WTC11 (cell line): Measurements from ENCODE around the gene H6PD. TPM values are rescaled to one million over a fixed set of nuclear protein-coding genes. Genes with fewer than 3 reads are reported as not detected.

Experiments
- ATAC-seq: fragments of 200-7000 bp; cut with Tn5 transposase; 2 replicates; pipeline ENCODE4 v1.10.0; 2021; ENCODE audit warnings: mild to moderate bottlenecking, moderate library complexity
- CTCF ChIA-PET: fragments of 300-600 bp; sonication (Branson Sonifier 250); formaldehyde crosslinking; loops from one replicate; lab custom pipeline; 2021; ENCODE audit warnings: antibody characterized with exemption; lab: Charles Lee
- POLR2A ChIA-PET: fragments of 350-600 bp; sonication (Branson Sonifier 250); formaldehyde crosslinking; loops from one replicate; lab custom pipeline; 2021; ENCODE audit warnings: antibody characterized with exemption; lab: Charles Lee
- DNase-seq: peaks from one replicate; pipeline ENCODE4 v3.0.0; 2021; ENCODE audit warnings: low spot score
- H3K27ac Mint-ChIP-seq: 2 replicates; pipeline ENCODE4 v1.8.0; 2021; ENCODE audit warnings: mixed read lengths
- H3K27me3 Mint-ChIP-seq: 2 replicates; pipeline ENCODE4 v1.8.0; 2021; ENCODE audit warnings: low read depth, mild to moderate bottlenecking, moderate library complexity, mixed read lengths
- H3K36me3 Mint-ChIP-seq: 2 replicates; pipeline ENCODE4 v1.8.0; 2021; ENCODE audit warnings: mixed read lengths
- H3K4me1 Mint-ChIP-seq: 2 replicates; pipeline ENCODE4 v1.8.0; 2022; ENCODE audit warnings: mixed read lengths
- H3K4me3 Mint-ChIP-seq: 2 replicates; pipeline ENCODE4 v1.8.0; 2021; ENCODE audit warnings: mild to moderate bottlenecking, moderate library complexity, mixed read lengths
- H3K9me3 Mint-ChIP-seq: 2 replicates; pipeline ENCODE4 v1.8.0; 2021; ENCODE audit warnings: mixed read lengths
- ATF1 ChIP-seq: sonication (generic); formaldehyde crosslinking; IDR thresholded peaks from 2 replicates; pipeline ENCODE4 v1.8.1; 2023; ENCODE audit warnings: mild to moderate bottlenecking, moderate library complexity, missing genetic modification reagents
- ELF4 ChIP-seq: sonication (generic); formaldehyde crosslinking; IDR thresholded peaks from 2 replicates; pipeline ENCODE4 v1.8.1; 2022; ENCODE audit warnings: low read depth, mild to moderate bottlenecking, moderate library complexity, missing genetic modification reagents
- HMGA2 ChIP-seq: fragments of 250-450 bp; sonication (Bioruptor Pico); IDR thresholded peaks from 2 replicates; pipeline ENCODE4 v1.4.0; 2021; ENCODE audit warnings: mild to moderate bottlenecking, moderate library complexity
- MXD4 ChIP-seq: fragments of 250-450 bp; sonication (Bioruptor Pico); IDR thresholded peaks from 2 replicates; pipeline ENCODE4 v1.8.0; 2021; ENCODE audit warnings: mild to moderate bottlenecking, moderate library complexity, borderline replicate concordance
- OVOL2 ChIP-seq: fragments of 250-450 bp; sonication (Bioruptor Pico); IDR thresholded peaks from 2 replicates; pipeline ENCODE4 v1.9.0; 2021; ENCODE audit warnings: mild to moderate bottlenecking, borderline replicate concordance
- SMAD4 ChIP-seq: sonication (generic); formaldehyde crosslinking; IDR thresholded peaks from 2 replicates; pipeline ENCODE4 v1.8.0; 2022; ENCODE audit warnings: mild to moderate bottlenecking, missing genetic modification reagents
- SOX15 ChIP-seq: fragments of 250-450 bp; sonication (Bioruptor Pico); IDR thresholded peaks from 2 replicates; pipeline ENCODE4 v1.9.0; 2021; ENCODE audit warnings: mild to moderate bottlenecking
- ZNF121 ChIP-seq: sonication (generic); formaldehyde crosslinking; IDR thresholded peaks from 2 replicates; pipeline ENCODE4 v1.8.0; 2023; ENCODE audit warnings: missing genetic modification reagents
- ZNF219 ChIP-seq: sonication (generic); formaldehyde crosslinking; IDR thresholded peaks from 2 replicates; pipeline ENCODE4 v1.8.0; 2023; ENCODE audit warnings: missing genetic modification reagents, mild to moderate bottlenecking, borderline replicate concordance
- ZNF423 ChIP-seq: fragments of 250-450 bp; sonication (Bioruptor Pico); IDR thresholded peaks from 2 replicates; pipeline ENCODE4 v2.1.2; 2022; ENCODE audit warnings: mild to moderate bottlenecking, moderate library complexity
- total RNA-seq: library from RNA; stranded (reverse); gene quantifications from 3 replicates; pipeline ENCODE4 v1.2.3, GENCODE V29; 2021
- TF ChIP-seq, protein P1 (sequence below): sonication (generic); formaldehyde crosslinking; IDR thresholded peaks from 2 replicates; pipeline ENCODE4 v1.8.1; 2023; ENCODE audit warnings: mild to moderate bottlenecking, moderate library complexity, missing genetic modification reagents
- TF ChIP-seq, protein P2 (sequence below): sonication (generic); formaldehyde crosslinking; IDR thresholded peaks from 2 replicates; pipeline ENCODE4 v1.8.0; 2022; ENCODE audit warnings: mild to moderate bottlenecking, missing genetic modification reagents
- TF ChIP-seq, protein P3 (sequence below): fragments of 250-450 bp; sonication (Bioruptor Pico); IDR thresholded peaks from 2 replicates; pipeline ENCODE4 v1.9.0; 2021; ENCODE audit warnings: mild to moderate bottlenecking
- TF ChIP-seq, protein P4 (sequence below): sonication (generic); formaldehyde crosslinking; IDR thresholded peaks from 2 replicates; pipeline ENCODE4 v1.8.0; 2022; ENCODE audit warnings: missing genetic modification reagents
- TF ChIP-seq, protein P5 (sequence below): fragments of 250-450 bp; sonication (Bioruptor Pico); IDR thresholded peaks from 2 replicates; pipeline ENCODE4 v1.9.0; 2021; ENCODE audit warnings: mild to moderate bottlenecking, borderline replicate concordance

Gene H6PD
- total RNA-seq, 1 experiment from 2014 or later: 7.4 TPM

DNA sequence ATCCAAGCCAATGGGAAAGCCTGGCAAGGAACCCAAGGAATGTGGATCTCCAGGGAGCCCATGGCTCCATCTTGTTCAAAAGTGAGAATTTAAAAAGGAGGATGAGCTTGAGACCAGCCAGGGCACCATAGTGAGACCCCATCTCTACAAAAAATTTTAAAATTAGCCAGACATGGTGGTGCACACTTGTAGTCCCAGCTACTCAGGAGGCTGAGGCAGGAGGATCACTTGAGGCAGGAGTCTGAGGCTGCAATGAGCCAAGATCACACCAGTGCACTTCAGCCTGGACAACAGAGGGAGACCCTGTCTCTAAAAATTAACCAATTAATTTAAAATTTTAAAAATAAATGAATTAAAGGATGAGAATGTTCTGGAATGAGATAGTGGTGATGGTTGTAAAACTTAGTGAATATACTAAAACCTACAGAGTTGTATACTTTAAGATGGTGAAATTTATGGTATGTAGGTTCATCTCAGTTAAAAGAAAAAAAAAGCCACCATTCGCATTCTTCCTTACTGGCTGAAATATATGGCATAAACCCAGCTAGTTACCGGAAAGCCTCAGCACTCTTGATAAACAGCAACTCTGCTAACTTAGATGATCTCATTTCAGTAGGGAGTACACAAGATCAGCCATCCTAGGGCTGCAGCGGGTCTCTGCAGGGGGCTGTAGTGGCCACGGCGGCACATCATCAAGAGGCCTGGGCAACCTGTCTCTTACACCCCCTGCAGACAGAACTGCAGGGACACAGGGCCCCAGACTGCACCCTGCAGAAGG, 48.3 kb upstream of the H6PD start:
- H3K27ac Mint-ChIP-seq: no peak overlapping the region
- peaks cover 36% of the 10 kb centered on the region for H3K4me1 Mint-ChIP-seq
- TF ChIP-seq MXD4 (CRISPR knock-in tag) (no peak), ZNF121 (0 out of 2 replicates have a peak, but pooled peaks have one; percentile 60)
- TF ChIP-seq, protein P1, sequence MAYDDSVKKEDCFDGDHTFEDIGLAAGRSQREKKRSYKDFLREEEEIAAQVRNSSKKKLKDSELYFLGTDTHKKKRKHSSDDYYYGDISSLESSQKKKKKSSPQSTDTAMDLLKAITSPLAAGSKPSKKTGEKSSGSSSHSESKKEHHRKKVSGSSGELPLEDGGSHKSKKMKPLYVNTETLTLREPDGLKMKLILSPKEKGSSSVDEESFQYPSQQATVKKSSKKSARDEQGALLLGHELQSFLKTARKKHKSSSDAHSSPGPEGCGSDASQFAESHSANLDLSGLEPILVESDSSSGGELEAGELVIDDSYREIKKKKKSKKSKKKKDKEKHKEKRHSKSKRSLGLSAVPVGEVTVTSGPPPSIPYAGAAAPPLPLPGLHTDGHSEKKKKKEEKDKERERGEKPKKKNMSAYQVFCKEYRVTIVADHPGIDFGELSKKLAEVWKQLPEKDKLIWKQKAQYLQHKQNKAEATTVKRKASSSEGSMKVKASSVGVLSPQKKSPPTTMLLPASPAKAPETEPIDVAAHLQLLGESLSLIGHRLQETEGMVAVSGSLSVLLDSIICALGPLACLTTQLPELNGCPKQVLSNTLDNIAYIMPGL: no peak
- H3K9me3 Mint-ChIP-seq: peaks cover 10% of the 10 kb centered on the region; the same call in 1 of the 2 replicates
- peaks cover 15% of the 10 kb centered on the region for H3K36me3 Mint-ChIP-seq
- H3K27me3 Mint-ChIP-seq: peaks cover 13% of the 10 kb centered on the region
- POLR2A ChIA-PET: no interaction called here
- no peak for DNase-seq
- H3K4me3 Mint-ChIP-seq: no peak overlapping the region
- CTCF ChIA-PET: interaction anchor here (2.0 to 2.5 kb wide), 2 partner anchors 10 to 44 kb away, joined by 7 to 12 read pairs; no protein-coding TSS in a partner anchor
- no peak for ATAC-seq

DNA sequence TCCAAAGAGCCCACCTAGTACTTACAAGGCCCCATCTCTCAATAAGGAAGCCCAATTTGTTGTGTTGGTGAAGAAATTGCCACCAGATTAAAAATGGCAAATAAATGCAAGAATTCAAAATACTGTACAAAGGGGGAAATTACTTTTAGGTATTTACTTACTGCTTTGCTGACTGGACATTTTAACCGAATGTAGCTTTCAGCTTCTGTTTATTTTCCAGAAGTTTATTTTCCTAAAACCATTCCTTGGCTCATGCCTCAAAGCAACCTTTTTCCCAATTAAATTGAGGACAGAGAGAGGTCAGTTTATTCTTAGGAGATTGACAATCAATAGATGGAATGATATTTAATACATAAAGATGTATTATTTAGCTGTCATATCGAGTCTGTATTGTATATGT, 47.6 kb upstream of the H6PD start:
- H3K36me3 Mint-ChIP-seq: peaks cover 15% of the 10 kb centered on the region
- no peak for DNase-seq
- TF ChIP-seq, protein P2, sequence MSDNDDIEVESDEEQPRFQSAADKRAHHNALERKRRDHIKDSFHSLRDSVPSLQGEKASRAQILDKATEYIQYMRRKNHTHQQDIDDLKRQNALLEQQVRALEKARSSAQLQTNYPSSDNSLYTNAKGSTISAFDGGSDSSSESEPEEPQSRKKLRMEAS: no peak
- TF ChIP-seq, protein P3, sequence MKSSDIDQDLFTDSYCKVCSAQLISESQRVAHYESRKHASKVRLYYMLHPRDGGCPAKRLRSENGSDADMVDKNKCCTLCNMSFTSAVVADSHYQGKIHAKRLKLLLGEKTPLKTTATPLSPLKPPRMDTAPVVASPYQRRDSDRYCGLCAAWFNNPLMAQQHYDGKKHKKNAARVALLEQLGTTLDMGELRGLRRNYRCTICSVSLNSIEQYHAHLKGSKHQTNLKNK (CRISPR knock-in tag): no peak
- TF ChIP-seq HMGA2 (no peak), OVOL2 (CRISPR knock-in tag) (no peak), ATF1 (CRISPR knock-in tag) (no peak), ELF4 (no peak), ZNF219 (CRISPR knock-in tag) (no peak), SOX15 (CRISPR knock-in tag) (no peak), ZNF423 (CRISPR knock-in tag) (no peak), ZNF121 (no peak), SMAD4 (CRISPR knock-in tag) (no peak)
- TF ChIP-seq, protein P4, sequence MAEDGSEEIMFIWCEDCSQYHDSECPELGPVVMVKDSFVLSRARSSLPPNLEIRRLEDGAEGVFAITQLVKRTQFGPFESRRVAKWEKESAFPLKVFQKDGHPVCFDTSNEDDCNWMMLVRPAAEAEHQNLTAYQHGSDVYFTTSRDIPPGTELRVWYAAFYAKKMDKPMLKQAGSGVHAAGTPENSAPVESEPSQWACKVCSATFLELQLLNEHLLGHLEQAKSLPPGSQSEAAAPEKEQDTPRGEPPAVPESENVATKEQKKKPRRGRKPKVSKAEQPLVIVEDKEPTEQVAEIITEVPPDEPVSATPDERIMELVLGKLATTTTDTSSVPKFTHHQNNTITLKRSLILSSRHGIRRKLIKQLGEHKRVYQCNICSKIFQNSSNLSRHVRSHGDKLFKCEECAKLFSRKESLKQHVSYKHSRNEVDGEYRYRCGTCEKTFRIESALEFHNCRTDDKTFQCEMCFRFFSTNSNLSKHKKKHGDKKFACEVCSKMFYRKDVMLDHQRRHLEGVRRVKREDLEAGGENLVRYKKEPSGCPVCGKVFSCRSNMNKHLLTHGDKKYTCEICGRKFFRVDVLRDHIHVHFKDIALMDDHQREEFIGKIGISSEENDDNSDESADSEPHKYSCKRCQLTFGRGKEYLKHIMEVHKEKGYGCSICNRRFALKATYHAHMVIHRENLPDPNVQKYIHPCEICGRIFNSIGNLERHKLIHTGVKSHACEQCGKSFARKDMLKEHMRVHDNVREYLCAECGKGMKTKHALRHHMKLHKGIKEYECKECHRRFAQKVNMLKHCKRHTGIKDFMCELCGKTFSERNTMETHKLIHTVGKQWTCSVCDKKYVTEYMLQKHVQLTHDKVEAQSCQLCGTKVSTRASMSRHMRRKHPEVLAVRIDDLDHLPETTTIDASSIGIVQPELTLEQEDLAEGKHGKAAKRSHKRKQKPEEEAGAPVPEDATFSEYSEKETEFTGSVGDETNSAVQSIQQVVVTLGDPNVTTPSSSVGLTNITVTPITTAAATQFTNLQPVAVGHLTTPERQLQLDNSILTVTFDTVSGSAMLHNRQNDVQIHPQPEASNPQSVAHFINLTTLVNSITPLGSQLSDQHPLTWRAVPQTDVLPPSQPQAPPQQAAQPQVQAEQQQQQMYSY (CRISPR knock-in tag): no peak
- TF ChIP-seq, protein P5, sequence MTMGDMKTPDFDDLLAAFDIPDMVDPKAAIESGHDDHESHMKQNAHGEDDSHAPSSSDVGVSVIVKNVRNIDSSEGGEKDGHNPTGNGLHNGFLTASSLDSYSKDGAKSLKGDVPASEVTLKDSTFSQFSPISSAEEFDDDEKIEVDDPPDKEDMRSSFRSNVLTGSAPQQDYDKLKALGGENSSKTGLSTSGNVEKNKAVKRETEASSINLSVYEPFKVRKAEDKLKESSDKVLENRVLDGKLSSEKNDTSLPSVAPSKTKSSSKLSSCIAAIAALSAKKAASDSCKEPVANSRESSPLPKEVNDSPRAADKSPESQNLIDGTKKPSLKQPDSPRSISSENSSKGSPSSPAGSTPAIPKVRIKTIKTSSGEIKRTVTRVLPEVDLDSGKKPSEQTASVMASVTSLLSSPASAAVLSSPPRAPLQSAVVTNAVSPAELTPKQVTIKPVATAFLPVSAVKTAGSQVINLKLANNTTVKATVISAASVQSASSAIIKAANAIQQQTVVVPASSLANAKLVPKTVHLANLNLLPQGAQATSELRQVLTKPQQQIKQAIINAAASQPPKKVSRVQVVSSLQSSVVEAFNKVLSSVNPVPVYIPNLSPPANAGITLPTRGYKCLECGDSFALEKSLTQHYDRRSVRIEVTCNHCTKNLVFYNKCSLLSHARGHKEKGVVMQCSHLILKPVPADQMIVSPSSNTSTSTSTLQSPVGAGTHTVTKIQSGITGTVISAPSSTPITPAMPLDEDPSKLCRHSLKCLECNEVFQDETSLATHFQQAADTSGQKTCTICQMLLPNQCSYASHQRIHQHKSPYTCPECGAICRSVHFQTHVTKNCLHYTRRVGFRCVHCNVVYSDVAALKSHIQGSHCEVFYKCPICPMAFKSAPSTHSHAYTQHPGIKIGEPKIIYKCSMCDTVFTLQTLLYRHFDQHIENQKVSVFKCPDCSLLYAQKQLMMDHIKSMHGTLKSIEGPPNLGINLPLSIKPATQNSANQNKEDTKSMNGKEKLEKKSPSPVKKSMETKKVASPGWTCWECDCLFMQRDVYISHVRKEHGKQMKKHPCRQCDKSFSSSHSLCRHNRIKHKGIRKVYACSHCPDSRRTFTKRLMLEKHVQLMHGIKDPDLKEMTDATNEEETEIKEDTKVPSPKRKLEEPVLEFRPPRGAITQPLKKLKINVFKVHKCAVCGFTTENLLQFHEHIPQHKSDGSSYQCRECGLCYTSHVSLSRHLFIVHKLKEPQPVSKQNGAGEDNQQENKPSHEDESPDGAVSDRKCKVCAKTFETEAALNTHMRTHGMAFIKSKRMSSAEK (CRISPR knock-in tag): no peak
- ATAC-seq: no peak
- no peak overlapping the region for H3K4me3 Mint-ChIP-seq
- peaks cover 7% of the 10 kb centered on the region for H3K27me3 Mint-ChIP-seq
- H3K4me1 Mint-ChIP-seq: peaks cover 30% of the 10 kb centered on the region
- H3K9me3 Mint-ChIP-seq: peaks cover 10% of the 10 kb centered on the region; the same call in 1 of the 2 replicates
- POLR2A ChIA-PET: interaction anchor here (1.0 kb wide), 1 partner anchor 15 kb away, joined by 4 read pairs; no protein-coding TSS in a partner anchor
- no peak overlapping the region for H3K27ac Mint-ChIP-seq
- CTCF ChIA-PET: interaction anchor here (1.0 to 2.5 kb wide), 3 partner anchors 10 to 182 kb away, joined by 3 to 12 read pairs (median 7); no protein-coding TSS in a partner anchor
